Measurements from ENCODE around the gene GALNT13. TPM values are rescaled to one million over a fixed set of nuclear protein-coding genes. Genes with fewer than 3 reads are reported as not detected.

The GALNT13 gene
- total RNA-seq, 4 donors from 2014 or later = 0.49 to 5.2 (median 1.4) TPM

GRCh38 chr2:154433010-154433409 lies 561.3 kb downstream of the GALNT13 start:
- TF ChIP-seq POLR2A (IDR thresholded peaks at IDR 0.05) (no peak), CTCF (IDR thresholded peaks at IDR 0.05) (no peak)
- intact Hi-C loops (cut with DNase I; ENCODE audit: low total_unique reads) = no loop called here
- no peak overlapping the region for H3K4me3 ChIP-seq (ENCODE audit: low read depth, poor library complexity, severe bottlenecking)
- no peak for DNase-seq (ENCODE audit: low spot score in 2 of 2)

- 67 to 74% methylated on average over 8 of the region's 8 CpGs for WGBS, 2 donors
- intact Hi-C loops (cut with DNase I; ENCODE audit: low total_unique reads) = no loop called here
- TF ChIP-seq POLR2A (IDR thresholded peaks at IDR 0.05) (no peak), CTCF (IDR thresholded peaks at IDR 0.05) (no peak)
- H3K4me3 ChIP-seq (ENCODE audit: low read depth, poor library complexity, severe bottlenecking) = no peak overlapping the region
- no peak for DNase-seq (ENCODE audit: low spot score in 2 of 2)
Observed at GRCh38 chr2:154437104-154437503, 565.4 kb downstream of the GALNT13 start.

- 34 to 35% methylated on average over 2 of the region's 2 CpGs for WGBS, 2 donors
- intact Hi-C loops (cut with DNase I; ENCODE audit: low total_unique reads) = no loop called here
- TF ChIP-seq POLR2A (IDR thresholded peaks at IDR 0.05) = no peak
- no peak for TF ChIP-seq CTCF (IDR thresholded peaks at IDR 0.05)
- H3K4me3 ChIP-seq (ENCODE audit: low read depth, poor library complexity, severe bottlenecking) = no peak overlapping the region
- DNase-seq (ENCODE audit: low spot score in 2 of 2) = no peak
Observed at GRCh38 chr2:154439156-154439555, 567.4 kb downstream of the GALNT13 start.

- intact Hi-C loops (cut with DNase I; ENCODE audit: low total_unique reads) = no loop called here
- no peak for DNase-seq (ENCODE audit: low spot score in 2 of 2)
- TF ChIP-seq CTCF (IDR thresholded peaks at IDR 0.05) (no peak), POLR2A (IDR thresholded peaks at IDR 0.05) (no peak)
- no peak overlapping the region for H3K4me3 ChIP-seq (ENCODE audit: low read depth, poor library complexity, severe bottlenecking)
Observed at GRCh38 chr2:154443919-154444318, 572.2 kb downstream of the GALNT13 start.

- DNase-seq (ENCODE audit: low spot score in 2 of 2) = no peak
- no peak for TF ChIP-seq POLR2A (IDR thresholded peaks at IDR 0.05)
- no peak for TF ChIP-seq CTCF (IDR thresholded peaks at IDR 0.05)
- H3K4me3 ChIP-seq (ENCODE audit: low read depth, poor library complexity, severe bottlenecking) = no peak overlapping the region
- WGBS, 2 donors = 80 to 82% methylated on average over 2 of the region's 2 CpGs
- intact Hi-C loops (cut with DNase I; ENCODE audit: low total_unique reads) = no loop called here
Observed at GRCh38 chr2:154446324-154446723, 574.6 kb downstream of the GALNT13 start.

- TF ChIP-seq POLR2A (IDR thresholded peaks at IDR 0.05) = no peak
- intact Hi-C loops (cut with DNase I; ENCODE audit: low total_unique reads) = no loop called here
- 74 to 81% methylated on average over 2 of the region's 2 CpGs for WGBS, 2 donors
- no peak overlapping the region for H3K4me3 ChIP-seq (ENCODE audit: low read depth, poor library complexity, severe bottlenecking)
- no peak for DNase-seq (ENCODE audit: low spot score in 2 of 2)
Observed at GRCh38 chr2:154447727-154448418, 576.2 kb downstream of the GALNT13 start.

Measured in lower leg skin (tissue), 4 donors.